Measurements from ENCODE around the gene TIMM21.

DNA sequence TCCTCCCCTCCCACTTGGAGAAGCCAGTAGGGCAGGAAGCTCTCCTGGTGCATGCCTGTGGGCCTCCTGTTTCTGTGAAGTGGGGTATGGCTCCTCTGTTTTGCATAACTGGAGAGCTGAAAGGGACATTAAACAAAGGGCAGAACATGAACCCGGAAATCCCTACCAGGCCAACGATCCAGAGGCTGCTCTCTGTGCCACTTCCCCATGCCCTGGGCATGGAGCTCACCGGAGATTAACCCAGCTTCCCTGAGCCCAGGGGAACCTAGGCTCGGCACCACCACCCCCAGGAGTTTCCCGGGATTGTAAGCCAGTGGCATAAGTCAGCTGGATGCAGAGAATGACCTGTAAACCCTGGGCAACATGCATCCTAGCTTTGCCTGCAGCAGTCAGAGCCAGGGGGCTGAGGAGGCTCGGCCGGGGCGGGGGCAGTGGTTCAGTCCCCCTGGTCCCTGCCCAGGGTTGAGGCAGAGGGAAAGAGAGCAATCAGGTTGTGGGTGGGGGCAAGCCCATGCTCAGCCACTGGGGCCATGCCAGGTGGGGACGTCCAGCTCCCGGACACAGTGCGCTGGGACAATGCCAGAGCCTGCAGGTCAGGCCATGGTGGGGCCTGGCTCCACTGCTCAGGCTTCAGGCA lies 49.5 kb downstream of the TIMM21 start:
- TF ChIP-seq, protein P1, sequence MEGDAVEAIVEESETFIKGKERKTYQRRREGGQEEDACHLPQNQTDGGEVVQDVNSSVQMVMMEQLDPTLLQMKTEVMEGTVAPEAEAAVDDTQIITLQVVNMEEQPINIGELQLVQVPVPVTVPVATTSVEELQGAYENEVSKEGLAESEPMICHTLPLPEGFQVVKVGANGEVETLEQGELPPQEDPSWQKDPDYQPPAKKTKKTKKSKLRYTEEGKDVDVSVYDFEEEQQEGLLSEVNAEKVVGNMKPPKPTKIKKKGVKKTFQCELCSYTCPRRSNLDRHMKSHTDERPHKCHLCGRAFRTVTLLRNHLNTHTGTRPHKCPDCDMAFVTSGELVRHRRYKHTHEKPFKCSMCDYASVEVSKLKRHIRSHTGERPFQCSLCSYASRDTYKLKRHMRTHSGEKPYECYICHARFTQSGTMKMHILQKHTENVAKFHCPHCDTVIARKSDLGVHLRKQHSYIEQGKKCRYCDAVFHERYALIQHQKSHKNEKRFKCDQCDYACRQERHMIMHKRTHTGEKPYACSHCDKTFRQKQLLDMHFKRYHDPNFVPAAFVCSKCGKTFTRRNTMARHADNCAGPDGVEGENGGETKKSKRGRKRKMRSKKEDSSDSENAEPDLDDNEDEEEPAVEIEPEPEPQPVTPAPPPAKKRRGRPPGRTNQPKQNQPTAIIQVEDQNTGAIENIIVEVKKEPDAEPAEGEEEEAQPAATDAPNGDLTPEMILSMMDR (IDR thresholded peaks at IDR 0.05; ENCODE audit: low read depth, low read length), result no peak
- TF ChIP-seq POLR2A (IDR thresholded peaks at IDR 0.05; ENCODE audit: extremely low read depth, insufficient read length) (no peak), MYC (IDR thresholded peaks at IDR 0.05; ENCODE audit: low read depth, low read length) (no peak)
- TF ChIP-seq, protein P2, sequence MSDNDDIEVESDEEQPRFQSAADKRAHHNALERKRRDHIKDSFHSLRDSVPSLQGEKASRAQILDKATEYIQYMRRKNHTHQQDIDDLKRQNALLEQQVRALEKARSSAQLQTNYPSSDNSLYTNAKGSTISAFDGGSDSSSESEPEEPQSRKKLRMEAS (IDR thresholded peaks at IDR 0.05; ENCODE audit: low read depth, low read length), result no peak
